HepG2 (cell line): ENCODE results near the gene SRF. TPM values are rescaled to one million over a fixed set of nuclear protein-coding genes. Genes with fewer than 3 reads are reported as not detected.
A peak's percentile ranks its signal among the peaks of the same experiment; 100 is the strongest.

Experiments
- ATAC-seq: fragments of 200-7000 bp; cut with Tn5 transposase; 3 replicates; pipeline ENCODE4 v1.9.1; 2020; ENCODE audit warnings: mild to moderate bottlenecking, moderate library complexity
- BruUV-seq: library from RNA; stranded (reverse); fragments of 400-500 nt; replicated peaks from 2 replicates; lab custom pipeline; 2021; lab: Mats Ljungman, UMichigan
- CTCF ChIA-PET: fragments of 300-600 bp; formaldehyde crosslinking; extraction: SDS; loops from one replicate; lab custom pipeline; 2021; ENCODE audit warnings: low total read pairs, inconsistent platforms, low intra/inter-chr PET ratio; lab: Yijun Ruan, JAX
- POLR2A ChIA-PET: fragments of 350-600 bp; sonication (Branson Sonifier 250); formaldehyde crosslinking; loops from one replicate; lab custom pipeline; 2020; ENCODE audit warnings: antibody characterized with exemption, inconsistent platforms; lab: Yijun Ruan, JAX
- DNase-seq: peaks from one replicate; pipeline ENCODE4 v3.0.0-alpha.2; 2015; ENCODE audit warnings: low spot score
- FAIRE-seq: peaks from 3 replicates; lab custom pipeline; 2011; peaks lifted over from hg19 to GRCh38; lab: Jason Lieb, UNC
- H2AFZ ChIP-seq: one replicate; pipeline ENCODE4 v1.6.1; 2011; ENCODE audit warnings: low read length, inconsistent platforms
- H3K27ac ChIP-seq: fragments of 300-600 bp; 3 replicates; pipeline ENCODE4 v1.8.0; 2011; ENCODE audit warnings: mixed run types, mild to moderate bottlenecking, mixed read lengths, low read length, inconsistent platforms; ENCODE audit not compliant: insufficient read depth; ENCODE audit errors: extremely low read length
- H3K27me3 ChIP-seq, 2 experiments: fragments of 200-600 bp in 1 of 2; 2 replicates in 1 of 2; 3 replicates in 1 of 2; pipeline versions ENCODE4 v1.6.0 to v1.8.0; 2011; ENCODE audit warnings: low read length in 2 of 2, mild to moderate bottlenecking in 2 of 2, moderate library complexity in 2 of 2, inconsistent platforms in 1 of 2; ENCODE audit not compliant: insufficient read depth in 2 of 2, control insufficient read depth in 1 of 2
- H3K36me3 ChIP-seq, 2 experiments: fragments of 200-600 bp in 1 of 2; replicated peaks in 1 of 2; 2 replicates in 1 of 2; 3 replicates in 1 of 2; pipeline versions ENCODE4 v1.5.1 to v1.8.0; 2011; ENCODE audit warnings: low read length in 2 of 2, inconsistent platforms in 1 of 2; ENCODE audit not compliant: insufficient read depth in 2 of 2, control insufficient read depth in 1 of 2
- H3K4me1 ChIP-seq: 2 replicates; pipeline ENCODE4 v1.5.1; 2012; ENCODE audit warnings: low read length, inconsistent platforms; ENCODE audit not compliant: insufficient read depth
- H3K4me2 ChIP-seq: 2 replicates; pipeline ENCODE4 v1.6.0; 2011; ENCODE audit warnings: low read depth, low read length, inconsistent platforms
- H3K4me3 ChIP-seq, 3 experiments: fragments of 200-600 bp in 1 of 3; sonication (generic), shearing (Covaris generic) in 1 of 3; replicated peaks in 1 of 3; 2 replicates each; pipeline ENCODE4 v1.5.1; 2011 to 2016; ENCODE audit warnings: low read length in 3 of 3, inconsistent platforms in 2 of 3, low read depth in 2 of 3, mild to moderate bottlenecking in 2 of 3, control low read depth in 1 of 3, mixed read lengths in 1 of 3; ENCODE audit not compliant: insufficient read depth in 1 of 3
- H3K79me2 ChIP-seq: one replicate; pipeline ENCODE4 v1.6.1; 2011; ENCODE audit warnings: low read length, inconsistent platforms; ENCODE audit not compliant: insufficient read depth
- H3K9ac ChIP-seq: 2 replicates; pipeline ENCODE4 v1.6.0; 2011; ENCODE audit warnings: mild to moderate bottlenecking, low read depth, low read length, inconsistent platforms; ENCODE audit not compliant: insufficient read depth
- H3K9me3 ChIP-seq: 2 replicates; pipeline ENCODE4 v1.5.1; 2012; ENCODE audit warnings: mild to moderate bottlenecking, low read length
- H4K20me1 ChIP-seq: 2 replicates; pipeline ENCODE4 v1.6.0; 2011; ENCODE audit warnings: inconsistent platforms, mild to moderate bottlenecking, low read length, moderate library complexity; ENCODE audit not compliant: insufficient read depth
- AGO2 ChIP-seq: fragments of 200-400 bp; formaldehyde crosslinking; optimal IDR thresholded peaks from 2 replicates; pipeline ENCODE3; 2017; ENCODE audit warnings: mild to moderate bottlenecking, low read depth, low read length, moderate library complexity
- AKAP8 ChIP-seq: sonication (generic); formaldehyde crosslinking; IDR thresholded peaks from 2 replicates; pipeline ENCODE4 v1.5.1; 2020; ENCODE audit warnings: mild to moderate bottlenecking, missing genetic modification reagents
- BORCS8-MEF2B ChIP-seq: sonication (generic); formaldehyde crosslinking; IDR thresholded peaks from 2 replicates; pipeline ENCODE4 v1.8.0; 2022; ENCODE audit warnings: mild to moderate bottlenecking, missing genetic modification reagents
- CHD2 ChIP-seq: IDR thresholded peaks from 2 replicates; pipeline ENCODE4 v1.6.1; 2011; ENCODE audit warnings: low read depth, low read length, improper control_type of control experiment
- DNMT3B ChIP-seq: conservative IDR thresholded peaks from 2 replicates; pipeline ENCODE4 v1.6.1; 2016; ENCODE audit warnings: missing biosample characterization, control low read depth
- ETV6 ChIP-seq: sonication (generic); formaldehyde crosslinking; conservative IDR thresholded peaks from 2 replicates; pipeline ENCODE4 v1.4.0; 2020; ENCODE audit warnings: missing genetic modification reagents
- FOSL2 ChIP-seq: sonication (generic); formaldehyde crosslinking; IDR thresholded peaks from 2 replicates; pipeline ENCODE4 v1.4.0; 2020; ENCODE audit warnings: missing genetic modification reagents
- MEF2D ChIP-seq: sonication (generic); formaldehyde crosslinking; IDR thresholded peaks from 2 replicates; pipeline ENCODE4 v1.5.1; 2020; ENCODE audit warnings: mild to moderate bottlenecking, missing genetic modification reagents
- POLR2G ChIP-seq: fragments of 200-400 bp; formaldehyde crosslinking; IDR thresholded peaks from 2 replicates; pipeline ENCODE4 v1.6.1; 2018; ENCODE audit warnings: mild to moderate bottlenecking, low read depth, low read length, moderate library complexity
- ZNF224 ChIP-seq: sonication (generic); formaldehyde crosslinking; IDR thresholded peaks from 2 replicates; pipeline ENCODE4 v1.5.0; 2020; ENCODE audit warnings: mild to moderate bottlenecking, missing genetic modification reagents
- ZNF232 ChIP-seq: sonication (generic); formaldehyde crosslinking; IDR thresholded peaks from 2 replicates; pipeline ENCODE4 v1.4.0; 2020; ENCODE audit warnings: missing genetic modification reagents, borderline replicate concordance
- ZNF558 ChIP-seq: sonication (generic); formaldehyde crosslinking; IDR thresholded peaks from 2 replicates; pipeline ENCODE4 v1.9.0; 2022; ENCODE audit warnings: mild to moderate bottlenecking, missing genetic modification reagents, borderline replicate concordance
- ZNF800 ChIP-seq: sonication (generic); formaldehyde crosslinking; IDR thresholded peaks from 2 replicates; pipeline ENCODE4 v1.4.0; 2020; ENCODE audit warnings: missing genetic modification reagents
- WGBS: methylation state at CpG from one replicate; pipeline ENCODE4 v1.1.6; 2017; ENCODE audit warnings: low lambda C conversion rate; 5-methylcytosine and 5-hydroxymethylcytosine counted together
- in situ Hi-C: cut with HindIII; loops from 2 replicates; pipeline ENCODE4 v1.10.0; 2017; ENCODE audit warnings: low pct_unique_long_range_greater_than_20kb; ENCODE audit not compliant: extremely low pct_ligation_motif_present
- intact Hi-C: fragments of 100-400 bp; cut with micrococcal nuclease; formaldehyde crosslinking; loops from one replicate; pipeline ENCODE4 v1.10.0; 2022; ENCODE audit not compliant: unreplicated experiment
- polyA plus RNA-seq, 8 experiments: library from polyadenylated mRNA; depleted of rRNA in 3 of 8; stranded (reverse) in 7 of 8; unstranded in 1 of 8; fragments of >200 nt; fragmentation: Illumina TruSeq in 4 of 8; extraction: Trizol in 4 of 8; gene quantifications; 2 replicates each; pipeline versions ENCODE4 v1.2.1 to v1.2.3, GENCODE V29; 2011 to 2016; ENCODE audit warnings: low read depth in 4 of 8, missing spikeins in 1 of 8, mixed read lengths in 1 of 8; ENCODE audit not compliant: insufficient read depth in 1 of 8
- total RNA-seq, 5 experiments: library from RNA; depleted of rRNA; stranded (reverse); fragments of >200 nt; fragmentation: Illumina TruSeq; extraction: Trizol; gene quantifications; 2 replicates each; pipeline ENCODE4 v1.2.3, GENCODE V29; 2016; ENCODE audit warnings: low read depth in 1 of 5
- TF ChIP-seq, protein P1 (sequence below): sonication (generic); formaldehyde crosslinking; IDR thresholded peaks from 2 replicates; pipeline ENCODE4 v1.5.0; 2020; ENCODE audit warnings: mild to moderate bottlenecking, missing genetic modification reagents

SRF gene
- total and polyA plus RNA-seq, 2 of the 13 experiments (the other 11 are each of a cell fraction or from before 2014, with no cell fraction given): 25.5 to 44.1 TPM

DNA sequence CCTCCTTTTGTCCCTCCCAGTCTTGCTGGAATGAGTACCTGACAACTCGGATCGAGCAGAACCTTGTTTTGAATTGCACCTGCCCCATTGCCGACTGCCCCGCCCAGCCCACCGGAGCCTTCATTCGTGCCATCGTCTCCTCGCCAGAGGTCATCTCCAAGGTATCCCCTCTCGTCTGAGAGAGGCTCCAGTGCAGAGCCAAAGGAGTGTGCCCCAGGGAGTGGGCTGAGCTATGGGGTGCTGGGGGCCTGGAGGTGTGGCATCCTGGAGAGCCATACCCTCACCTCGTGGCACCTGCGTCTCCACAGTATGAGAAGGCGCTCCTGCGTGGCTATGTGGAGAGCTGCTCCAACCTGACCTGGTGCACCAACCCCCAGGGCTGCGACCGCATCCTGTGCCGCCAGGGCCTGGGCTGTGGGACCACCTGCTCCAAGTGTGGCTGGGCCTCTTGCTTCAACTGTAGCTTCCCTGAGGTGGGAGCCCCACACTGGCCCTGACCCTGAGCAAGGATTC is 49.4 kb downstream of the SRF start:
- no peak overlapping the region for H3K9ac ChIP-seq
- peaks cover 0 to 4% of the 10 kb centered on the region in 2 experiments; a peak in 1 of 5 replicates for H3K36me3 ChIP-seq
- WGBS: 93% methylated on average over 14 of the region's 16 CpGs
- H3K9me3 ChIP-seq: no peaks in the 10 kb centered on the region
- ATAC-seq: peak; percentile 4; the same call in 2 of the 3 replicates
- no peak for DNase-seq
- H3K27me3 ChIP-seq: no peaks in the 10 kb centered on the region
- TF ChIP-seq AGO2 (peak; percentile 85), ZNF232 (CRISPR knock-in tag) (no peak), FOSL2 (no peak), BORCS8-MEF2B (CRISPR knock-in tag) (no peak), ZNF224 (CRISPR knock-in tag) (no peak), MEF2D (CRISPR knock-in tag) (no peak), DNMT3B (CRISPR knock-in tag) (no peak), ETV6 (CRISPR knock-in tag) (no peak), AKAP8 (CRISPR knock-in tag) (peak; percentile 26; the same call in 1 of the 2 replicates), CHD2 (no peak), POLR2G (0 out of 2 replicates have a peak, but pooled peaks have one; percentile 6), ZNF558 (CRISPR knock-in tag) (no peak), ZNF800 (CRISPR knock-in tag) (no peak)
- TF ChIP-seq, protein P1, sequence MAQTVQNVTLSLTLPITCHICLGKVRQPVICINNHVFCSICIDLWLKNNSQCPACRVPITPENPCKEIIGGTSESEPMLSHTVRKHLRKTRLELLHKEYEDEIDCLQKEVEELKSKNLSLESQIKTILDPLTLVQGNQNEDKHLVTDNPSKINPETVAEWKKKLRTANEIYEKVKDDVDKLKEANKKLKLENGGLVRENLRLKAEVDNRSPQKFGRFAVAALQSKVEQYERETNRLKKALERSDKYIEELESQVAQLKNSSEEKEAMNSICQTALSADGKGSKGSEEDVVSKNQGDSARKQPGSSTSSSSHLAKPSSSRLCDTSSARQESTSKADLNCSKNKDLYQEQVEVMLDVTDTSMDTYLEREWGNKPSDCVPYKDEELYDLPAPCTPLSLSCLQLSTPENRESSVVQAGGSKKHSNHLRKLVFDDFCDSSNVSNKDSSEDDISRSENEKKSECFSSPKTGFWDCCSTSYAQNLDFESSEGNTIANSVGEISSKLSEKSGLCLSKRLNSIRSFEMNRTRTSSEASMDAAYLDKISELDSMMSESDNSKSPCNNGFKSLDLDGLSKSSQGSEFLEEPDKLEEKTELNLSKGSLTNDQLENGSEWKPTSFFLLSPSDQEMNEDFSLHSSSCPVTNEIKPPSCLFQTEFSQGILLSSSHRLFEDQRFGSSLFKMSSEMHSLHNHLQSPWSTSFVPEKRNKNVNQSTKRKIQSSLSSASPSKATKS (CRISPR knock-in tag): no peak
- H3K4me3 ChIP-seq: no peak overlapping the region
- no peak overlapping the region for H3K4me2 ChIP-seq
- H3K27ac ChIP-seq: no peak overlapping the region
- H4K20me1 ChIP-seq: no peaks in the 10 kb centered on the region
- in situ Hi-C loops (no loop called here), intact Hi-C loops (no loop called here)
- FAIRE-seq: no peak
- BruUV-seq: no TSS peak
- ChIA-PET POLR2A (interaction anchor here (0.6 to 1.3 kb wide), 3 partner anchors 9 to 46 kb away, joined by 3 to 11 read pairs (median 4); partner anchors contain the start of gene DNPH1), CTCF (no interaction called here)
- H3K79me2 ChIP-seq: no peaks in the 10 kb centered on the region
- H3K4me1 ChIP-seq: peaks cover 9% of the 10 kb centered on the region; the same call in 1 of the 2 replicates
- H2AFZ ChIP-seq: no peak overlapping the region
